HG03571 (cell line): Measurements from ENCODE around the gene TADA1.
A peak's percentile ranks its signal among the peaks of the same experiment; 100 is the strongest.
"Not testable (repeated sequence)": the region's sequence is repeated elsewhere in the genome, so short reads cannot be mapped to it uniquely, and the experiment has no call there.

Experiments
- ATAC-seq: cut with Tn5 transposase; IDR thresholded peaks from one replicate; pipeline ENCODE4 v1.9.1; 2021; ENCODE audit not compliant: unreplicated experiment

TADA1 gene

GRCh38 chr1:166844791-166845190, 31.3 kb downstream of the TADA1 start:
- ATAC-seq: no peak

- ATAC-seq: no peak
Measured at GRCh38 chr1:166843769-166844596, 32.1 kb downstream of the TADA1 start.

- no peak for ATAC-seq
Measured at GRCh38 chr1:166843322-166843721, 32.7 kb downstream of the TADA1 start.

- ATAC-seq: no peak
Measured at GRCh38 chr1:166840309-166841274, 35.5 kb downstream of the TADA1 start.

GRCh38 chr1:166839600-166840308, 36.3 kb downstream of the TADA1 start:
- peak; percentile 26 for ATAC-seq

- peak; percentile 97 for ATAC-seq
Measured at GRCh38 chr1:166838766-166839599, 37.1 kb downstream of the TADA1 start, which contains the start of gene POGK. Gene POGK, plus strand, starts transcription at chr1:166839475. Its CDS starts 1,482 bp downstream, at chr1:166840957.

GRCh38 chr1:166836733-166837132, 39.3 kb downstream of the TADA1 start:
- ATAC-seq: no peak

GRCh38 chr1:166829762-166830161, 46.3 kb downstream of the TADA1 start:
- not testable (repeated sequence) for ATAC-seq

- ATAC-seq: no peak
Measured at GRCh38 chr1:166827426-166827825, 48.6 kb downstream of the TADA1 start.

GRCh38 chr1:166822385-166822784, 53.7 kb downstream of the TADA1 start:
- ATAC-seq: no peak

- ATAC-seq: no peak
Measured at GRCh38 chr1:166819974-166820373, 56.1 kb downstream of the TADA1 start.

GRCh38 chr1:166814611-166815010, 61.5 kb downstream of the TADA1 start:
- ATAC-seq: no peak

GRCh38 chr1:166813508-166814223, 62.4 kb downstream of the TADA1 start:
- ATAC-seq: no peak

GRCh38 chr1:166811691-166812090, 64.4 kb downstream of the TADA1 start:
- ATAC-seq: no peak

- no peak for ATAC-seq
Measured at GRCh38 chr1:166808952-166809351, 67.1 kb downstream of the TADA1 start.
